ENCODE results near the gene PTTG1IP.

DNA sequence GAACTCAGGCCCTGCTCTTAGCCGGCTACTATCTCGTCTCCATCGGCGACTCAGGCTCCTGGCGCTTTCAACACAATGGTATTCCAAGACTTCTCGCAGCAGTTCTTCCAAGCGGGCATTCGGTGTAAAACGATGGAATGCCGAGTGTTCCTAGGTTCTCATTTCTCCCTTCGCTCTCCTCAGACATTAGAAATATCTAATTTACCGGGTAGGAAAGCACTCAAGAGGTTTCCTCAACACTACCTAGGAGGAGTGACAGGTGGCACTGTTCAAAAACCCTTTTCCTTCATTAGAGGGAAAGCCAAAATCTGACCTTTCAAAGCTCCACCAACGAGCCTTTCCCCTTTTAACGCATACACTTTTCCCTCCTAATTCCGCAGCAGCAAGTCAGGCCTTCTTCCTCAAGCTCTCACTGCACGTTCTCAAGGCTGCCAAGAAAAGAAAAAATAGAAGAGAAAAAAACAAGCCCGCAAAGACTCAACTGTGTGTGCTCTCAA lies 72.5 kb downstream of the PTTG1IP start:
- TF ChIP-seq POLR2A (IDR thresholded peaks at IDR 0.05): no peak
- TF ChIP-seq, protein P1, sequence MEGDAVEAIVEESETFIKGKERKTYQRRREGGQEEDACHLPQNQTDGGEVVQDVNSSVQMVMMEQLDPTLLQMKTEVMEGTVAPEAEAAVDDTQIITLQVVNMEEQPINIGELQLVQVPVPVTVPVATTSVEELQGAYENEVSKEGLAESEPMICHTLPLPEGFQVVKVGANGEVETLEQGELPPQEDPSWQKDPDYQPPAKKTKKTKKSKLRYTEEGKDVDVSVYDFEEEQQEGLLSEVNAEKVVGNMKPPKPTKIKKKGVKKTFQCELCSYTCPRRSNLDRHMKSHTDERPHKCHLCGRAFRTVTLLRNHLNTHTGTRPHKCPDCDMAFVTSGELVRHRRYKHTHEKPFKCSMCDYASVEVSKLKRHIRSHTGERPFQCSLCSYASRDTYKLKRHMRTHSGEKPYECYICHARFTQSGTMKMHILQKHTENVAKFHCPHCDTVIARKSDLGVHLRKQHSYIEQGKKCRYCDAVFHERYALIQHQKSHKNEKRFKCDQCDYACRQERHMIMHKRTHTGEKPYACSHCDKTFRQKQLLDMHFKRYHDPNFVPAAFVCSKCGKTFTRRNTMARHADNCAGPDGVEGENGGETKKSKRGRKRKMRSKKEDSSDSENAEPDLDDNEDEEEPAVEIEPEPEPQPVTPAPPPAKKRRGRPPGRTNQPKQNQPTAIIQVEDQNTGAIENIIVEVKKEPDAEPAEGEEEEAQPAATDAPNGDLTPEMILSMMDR (IDR thresholded peaks at IDR 0.05): no peak

Measured in uterus (tissue), 2 donors.